Mesendoderm (in vitro differentiated cells): Measurements from ENCODE around the gene EGFR.

Source experiments
- DNase-seq: peaks from one replicate; pipeline ENCODE4 v3.0.0; 2013
- H2AK5ac ChIP-seq: 2 replicates; pipeline ENCODE4 v1.6.1; 2013; ENCODE audit warnings: low read length, inconsistent platforms
- H2BK120ac ChIP-seq: 2 replicates; pipeline ENCODE4 v1.6.1; 2013; ENCODE audit warnings: low read depth, mild to moderate bottlenecking, low read length, moderate library complexity, mixed read lengths
- H2BK15ac ChIP-seq: replicated peaks from 2 replicates; pipeline ENCODE4 v1.6.1; 2013; ENCODE audit warnings: low read depth, mild to moderate bottlenecking, moderate library complexity
- H2BK5ac ChIP-seq: 2 replicates; pipeline ENCODE4 v1.6.1; 2013; ENCODE audit warnings: low read length, inconsistent platforms
- H3K18ac ChIP-seq: 2 replicates; pipeline ENCODE4 v1.6.1; 2013; ENCODE audit warnings: mild to moderate bottlenecking, low read length, mixed read lengths
- H3K23ac ChIP-seq: one replicate; pipeline ENCODE4 v1.6.1; 2013; ENCODE audit warnings: low read length
- H3K27ac ChIP-seq: 2 replicates; pipeline ENCODE4 v1.5.1; 2013; ENCODE audit warnings: low read depth, mild to moderate bottlenecking, inconsistent platforms, low read length, moderate library complexity
- H3K27me3 ChIP-seq: 2 replicates; pipeline ENCODE4 v1.6.1; 2013; ENCODE audit warnings: low read length, control low read depth, mild to moderate bottlenecking, inconsistent platforms; ENCODE audit not compliant: insufficient read depth, poor library complexity
- H3K36me3 ChIP-seq: 2 replicates; pipeline ENCODE4 v1.6.1; 2013; ENCODE audit warnings: low read length, inconsistent platforms; ENCODE audit not compliant: control insufficient read depth, insufficient read depth
- H3K4ac ChIP-seq: one replicate; pipeline ENCODE4 v1.6.1; 2013; ENCODE audit warnings: low read depth, mild to moderate bottlenecking, low read length, moderate library complexity
- H3K4me1 ChIP-seq: 2 replicates; pipeline ENCODE4 v1.6.1; 2013; ENCODE audit warnings: low read depth, low read length, inconsistent platforms; ENCODE audit not compliant: control insufficient read depth
- H3K4me2 ChIP-seq: 2 replicates; pipeline ENCODE4 v1.6.1; 2013; ENCODE audit warnings: low read length
- H3K4me3 ChIP-seq: 2 replicates; pipeline ENCODE4 v1.5.1; 2013; ENCODE audit warnings: mild to moderate bottlenecking, low read length
- H3K56ac ChIP-seq: one replicate; pipeline ENCODE4 v1.6.1; 2013; ENCODE audit warnings: low read length
- H3K79me1 ChIP-seq: 2 replicates; pipeline ENCODE4 v1.6.1; 2013; ENCODE audit warnings: low read length, inconsistent platforms
- H3K79me2 ChIP-seq: 2 replicates; pipeline ENCODE4 v1.6.1; 2013; ENCODE audit warnings: mild to moderate bottlenecking, low read length; ENCODE audit not compliant: control insufficient read depth, insufficient read depth
- H3K9ac ChIP-seq: 2 replicates; pipeline ENCODE4 v1.6.1; 2013; ENCODE audit warnings: low read length, inconsistent platforms
- H4K5ac ChIP-seq: one replicate; pipeline ENCODE4 v1.6.1; 2013; ENCODE audit warnings: low read length
- H4K8ac ChIP-seq: one replicate; pipeline ENCODE4 v1.6.1; 2013; ENCODE audit warnings: low read depth, mild to moderate bottlenecking, control low read depth, low read length, moderate library complexity
- WGBS: extraction: QIAGEN DNeasy Blood & Tissue Kit; methylation state at CpG from one replicate; pipeline ENCODE4 v1.1.7; 2013; ENCODE audit warnings: low lambda C conversion rate, missing lambda C conversion rate; ENCODE audit not compliant: insufficient coverage; ENCODE audit errors: extremely low coverage; 5-methylcytosine and 5-hydroxymethylcytosine counted together

The EGFR gene

GRCh38 chr7:55080000-55080623, 61.3 kb downstream of the EGFR start:
- Histone ChIP-seq H3K27me3 (no peaks in the 10 kb centered on the region), H3K27ac (no peak overlapping the region), H3K36me3 (no peaks in the 10 kb centered on the region), H3K23ac (no peak overlapping the region), H4K8ac (no peak overlapping the region), H3K4ac (no peak overlapping the region), H3K4me3 (no peak overlapping the region), H2BK15ac (no peak overlapping the region), H3K18ac (no peak overlapping the region), H3K4me1 (no peaks in the 10 kb centered on the region), H3K4me2 (no peak overlapping the region), H2AK5ac (no peak overlapping the region), H3K9ac (no peak overlapping the region), H4K5ac (no peak overlapping the region), H3K79me1 (no peaks in the 10 kb centered on the region), H3K79me2 (no peaks in the 10 kb centered on the region), H2BK5ac (no peak overlapping the region), H3K56ac (no peak overlapping the region), H2BK120ac (no peak overlapping the region)
- DNase-seq = no peak

GRCh38 chr7:55081068-55081467, 62.3 kb downstream of the EGFR start:
- DNase-seq = no peak
- Histone ChIP-seq H3K4me1 (no peaks in the 10 kb centered on the region), H2BK5ac (no peak overlapping the region), H3K9ac (no peak overlapping the region), H4K8ac (no peak overlapping the region), H3K4me2 (no peak overlapping the region), H3K56ac (no peak overlapping the region), H3K36me3 (no peaks in the 10 kb centered on the region), H3K79me2 (no peaks in the 10 kb centered on the region), H2BK120ac (no peak overlapping the region), H3K23ac (no peak overlapping the region), H2AK5ac (no peak overlapping the region), H3K18ac (no peak overlapping the region), H3K4ac (no peak overlapping the region), H4K5ac (no peak overlapping the region), H3K4me3 (no peak overlapping the region), H2BK15ac (no peak overlapping the region), H3K27me3 (no peaks in the 10 kb centered on the region), H3K27ac (no peak overlapping the region), H3K79me1 (no peaks in the 10 kb centered on the region)
- no CpG with 5 or more reads among the region's 7 CpGs for WGBS

GRCh38 chr7:55081472-55082227, 62.8 kb downstream of the EGFR start:
- H2BK120ac ChIP-seq = no peak overlapping the region
- no peak overlapping the region for H3K56ac ChIP-seq
- no peaks in the 10 kb centered on the region for H3K79me1 ChIP-seq
- no peak overlapping the region for H2AK5ac ChIP-seq
- no peaks in the 10 kb centered on the region for H3K27me3 ChIP-seq
- no peak overlapping the region for H3K18ac ChIP-seq
- no peak overlapping the region for H4K5ac ChIP-seq
- no peak overlapping the region for H2BK15ac ChIP-seq
- no peaks in the 10 kb centered on the region for H3K36me3 ChIP-seq
- no peak overlapping the region for H3K4me2 ChIP-seq
- no peak overlapping the region for H3K4me3 ChIP-seq
- no peak overlapping the region for H3K27ac ChIP-seq
- no peak overlapping the region for H3K23ac ChIP-seq
- WGBS = no CpG with 5 or more reads among the region's 7 CpGs
- H4K8ac ChIP-seq = no peak overlapping the region
- H3K4me1 ChIP-seq = no peaks in the 10 kb centered on the region
- no peak overlapping the region for H3K4ac ChIP-seq
- no peak for DNase-seq
- no peak overlapping the region for H2BK5ac ChIP-seq
- H3K9ac ChIP-seq = no peak overlapping the region
- no peaks in the 10 kb centered on the region for H3K79me2 ChIP-seq

- no peak for DNase-seq
- Histone ChIP-seq H3K56ac (no peak overlapping the region), H2AK5ac (no peak overlapping the region), H2BK5ac (no peak overlapping the region), H4K5ac (no peak overlapping the region), H3K36me3 (no peaks in the 10 kb centered on the region), H3K79me1 (no peaks in the 10 kb centered on the region), H3K27ac (no peak overlapping the region), H3K79me2 (no peaks in the 10 kb centered on the region), H3K27me3 (no peaks in the 10 kb centered on the region), H3K4me1 (no peaks in the 10 kb centered on the region), H3K4ac (no peak overlapping the region), H4K8ac (no peak overlapping the region), H3K4me3 (no peak overlapping the region), H3K4me2 (no peak overlapping the region), H3K9ac (no peak overlapping the region), H2BK15ac (no peak overlapping the region), H3K18ac (no peak overlapping the region), H3K23ac (no peak overlapping the region), H2BK120ac (no peak overlapping the region)
These were observed 63.4 kb downstream of the EGFR start for GRCh38 chr7:55082228-55082603.

GRCh38 chr7:55083206-55083605, 64.4 kb downstream of the EGFR start:
- no CpG with 5 or more reads among the region's 7 CpGs for WGBS
- Histone ChIP-seq H3K79me2 (no peaks in the 10 kb centered on the region), H3K27ac (no peak overlapping the region), H3K4me2 (no peak overlapping the region), H3K56ac (no peak overlapping the region), H4K5ac (no peak overlapping the region), H3K4me3 (no peak overlapping the region), H3K23ac (no peak overlapping the region), H2BK15ac (no peak overlapping the region), H3K36me3 (no peaks in the 10 kb centered on the region), H3K9ac (no peak overlapping the region), H2BK120ac (no peak overlapping the region), H3K4me1 (no peaks in the 10 kb centered on the region), H3K18ac (no peak overlapping the region), H2AK5ac (no peak overlapping the region), H2BK5ac (no peak overlapping the region), H4K8ac (no peak overlapping the region), H3K79me1 (no peaks in the 10 kb centered on the region), H3K4ac (no peak overlapping the region), H3K27me3 (no peaks in the 10 kb centered on the region)
- DNase-seq = no peak

- H3K36me3 ChIP-seq = no peaks in the 10 kb centered on the region
- no peaks in the 10 kb centered on the region for H3K27me3 ChIP-seq
- H3K9ac ChIP-seq = no peak overlapping the region
- H3K79me2 ChIP-seq = no peaks in the 10 kb centered on the region
- H3K23ac ChIP-seq = no peak overlapping the region
- H2BK120ac ChIP-seq = no peak overlapping the region
- no peak overlapping the region for H4K5ac ChIP-seq
- H3K79me1 ChIP-seq = no peaks in the 10 kb centered on the region
- no peak overlapping the region for H3K4me2 ChIP-seq
- H3K27ac ChIP-seq = no peak overlapping the region
- DNase-seq = no peak
- H4K8ac ChIP-seq = no peak overlapping the region
- H3K18ac ChIP-seq = no peak overlapping the region
- WGBS = no CpG with 5 or more reads among the region's 2 CpGs
- H2BK5ac ChIP-seq = no peak overlapping the region
- H3K4ac ChIP-seq = no peak overlapping the region
- H2BK15ac ChIP-seq = no peak overlapping the region
- no peaks in the 10 kb centered on the region for H3K4me1 ChIP-seq
- H3K4me3 ChIP-seq = no peak overlapping the region
- H2AK5ac ChIP-seq = no peak overlapping the region
- H3K56ac ChIP-seq = no peak overlapping the region
These were observed 65.5 kb downstream of the EGFR start for GRCh38 chr7:55084307-55084706.
